Thoracic aorta (tissue), 2 donors: ENCODE data around the gene MAFB. TPM values are rescaled to one million over a fixed set of nuclear protein-coding genes. Genes with fewer than 3 reads are reported as not detected.

Experiments used
- ATAC-seq: fragments of 150-250 bp; one replicate; pipeline ENCODE4 v1.8.0; 2017; ENCODE audit warnings: low read depth; ENCODE audit not compliant: insufficient number of reproducible peaks, low FRiP score
- DNase-seq: peaks from one replicate; pipeline ENCODE4 v3.0.0-alpha.2; 2020; ENCODE audit warnings: low spot score
- H3K27ac ChIP-seq, 2 donors: fragments of 200-600 bp; sonication (generic); 1 replicate in 1 of 2; 2 replicates in 1 of 2; pipeline ENCODE4 v1.5.1; 2016; ENCODE audit warnings: mild to moderate bottlenecking in 2 of 2, moderate library complexity in 2 of 2
- H3K27me3 ChIP-seq: fragments of 200-600 bp; sonication (generic); replicated peaks from 2 replicates; pipeline ENCODE4 v1.6.0; 2016; ENCODE audit warnings: mild to moderate bottlenecking; ENCODE audit not compliant: insufficient read depth
- H3K36me3 ChIP-seq: fragments of 200-600 bp; sonication (generic); one replicate; pipeline ENCODE4 v1.5.1; 2016
- H3K4me1 ChIP-seq, 2 donors: fragments of 200-600 bp; sonication (generic); 1 replicate in 1 of 2; 2 replicates in 1 of 2; pipeline versions ENCODE4 v1.5.1 to v1.6.0; 2016; ENCODE audit warnings: low read depth in 2 of 2, mild to moderate bottlenecking in 1 of 2; ENCODE audit not compliant: control insufficient read depth in 1 of 2
- H3K4me3 ChIP-seq: fragments of 200-600 bp; sonication (generic); 2 replicates; pipeline ENCODE4 v1.5.1; 2016; ENCODE audit warnings: mild to moderate bottlenecking
- H3K9me3 ChIP-seq: fragments of 200-600 bp; sonication (generic); 2 replicates; pipeline ENCODE4 v1.5.1; 2016
- CTCF ChIP-seq: fragments of 200-600 bp; sonication (generic); IDR thresholded peaks from one replicate; pipeline ENCODE4 v1.5.1; 2019; ENCODE audit warnings: antibody characterized with exemption
- total RNA-seq, 2 donors: library from RNA; depleted of rRNA; stranded (reverse); fragments of >200 nt; gene quantifications; one replicate each; pipeline versions ENCODE4 v1.1.0 to v1.2.3, GENCODE V29; 2016

MAFB gene
- total RNA-seq, 2 donors from 2014 or later = 75.0 to 82.9 TPM

- H3K4me3 ChIP-seq = no peak overlapping the region
- H3K27ac ChIP-seq = no peak overlapping the region
- no peak for TF ChIP-seq CTCF
- ATAC-seq (no peak), DNase-seq (no peak)
- H3K36me3 ChIP-seq = no peaks in the 10 kb centered on the region
- no peaks in the 10 kb centered on the region for H3K27me3 ChIP-seq
- peaks cover 0 to 5% of the 10 kb centered on the region in 2 donors for H3K4me1 ChIP-seq
- no peaks in the 10 kb centered on the region for H3K9me3 ChIP-seq
Measured at GRCh38 chr20:40635971-40636370, 53.1 kb downstream of the MAFB start.
